PC-9 (cell line): ENCODE measurements around the gene CEP192. TPM values are rescaled to one million over a fixed set of nuclear protein-coding genes. Genes with fewer than 3 reads are reported as not detected.

Experiments used
- BruUV-seq: library from RNA; stranded (reverse); fragments of 400-500 nt; replicated peaks from 2 replicates; lab custom pipeline; 2021; lab: Mats Ljungman, UMichigan
- CTCF ChIA-PET: fragments of 300-600 bp; sonication (Branson Sonifier 250); formaldehyde crosslinking; loops from one replicate; lab custom pipeline; 2022; ENCODE audit warnings: antibody characterized with exemption; lab: Charles Lee
- POLR2A ChIA-PET: fragments of 300-600 bp; sonication (Branson Sonifier 250); formaldehyde crosslinking; loops from one replicate; lab custom pipeline; 2022; ENCODE audit warnings: antibody characterized with exemption; ENCODE audit not compliant: unreplicated experiment; lab: Charles Lee
- DNase-seq, 2 experiments: peaks; one replicate each; pipeline versions ENCODE4 v3.0.0 to v3.0.0-alpha.2; 2015 to 2022; ENCODE audit warnings: mixed read lengths in 1 of 2
- H2AFZ ChIP-seq: fragments of 200-600 bp; sonication (generic); 2 replicates; pipeline ENCODE4 v1.8.1; 2017; ENCODE audit warnings: antibody characterized with exemption
- H3F3A ChIP-seq: fragments of 200-600 bp; sonication (generic); 2 replicates; pipeline ENCODE4 v1.8.1; 2017; ENCODE audit warnings: antibody characterized with exemption, mild to moderate bottlenecking, low read depth; ENCODE audit not compliant: insufficient read depth
- H3K27ac ChIP-seq: fragments of 200-600 bp; sonication (generic); 2 replicates; pipeline ENCODE4 v1.6.1; 2016; ENCODE audit warnings: mixed run types
- H3K27me3 ChIP-seq: fragments of 200-600 bp; sonication (generic); 2 replicates; pipeline ENCODE4 v1.6.1; 2016; ENCODE audit warnings: low read depth, mixed run types; ENCODE audit not compliant: insufficient read depth
- H3K36me3 ChIP-seq: fragments of 200-600 bp; sonication (generic); 2 replicates; pipeline ENCODE4 v1.6.1; 2016; ENCODE audit warnings: low read depth, mixed run types
- H3K4me1 ChIP-seq: fragments of 200-600 bp; sonication (generic); replicated peaks from 2 replicates; pipeline ENCODE4 v1.6.1; 2016; ENCODE audit warnings: mixed run types; ENCODE audit not compliant: insufficient read depth
- H3K4me2 ChIP-seq: fragments of 200-600 bp; sonication (generic); 2 replicates; pipeline ENCODE4 v1.6.1; 2017; ENCODE audit warnings: mixed run types
- H3K4me3 ChIP-seq: fragments of 200-600 bp; sonication (generic); 2 replicates; pipeline ENCODE4 v1.6.1; 2016; ENCODE audit warnings: mixed run types
- H3K79me2 ChIP-seq: fragments of 200-600 bp; sonication (generic); 2 replicates; pipeline ENCODE4 v1.6.1; 2017; ENCODE audit warnings: low read depth, mixed run types
- H3K9me2 ChIP-seq: fragments of 200-600 bp; sonication (generic); 2 replicates; pipeline ENCODE4 v1.8.1; 2017; ENCODE audit warnings: mild to moderate bottlenecking; ENCODE audit not compliant: insufficient read depth
- H3K9me3 ChIP-seq: fragments of 200-600 bp; sonication (generic); 2 replicates; pipeline ENCODE4 v1.8.1; 2016; ENCODE audit warnings: low read depth; ENCODE audit not compliant: insufficient read depth
- H4K20me1 ChIP-seq: fragments of 200-600 bp; sonication (generic); 2 replicates; pipeline ENCODE4 v1.8.1; 2017; ENCODE audit not compliant: insufficient read depth
- CTCF ChIP-seq: fragments of 200-600 bp; sonication (generic); conservative IDR thresholded peaks from 2 replicates; pipeline ENCODE4 v1.6.1; 2017; ENCODE audit warnings: mixed run types, antibody characterized with exemption, mild to moderate bottlenecking, moderate library complexity
- EZH2 ChIP-seq: fragments of 200-600 bp; sonication (generic); IDR thresholded peaks from 2 replicates; pipeline ENCODE4 v1.8.0; 2017; ENCODE audit warnings: antibody characterized with exemption, low read depth
- intact Hi-C: fragments of 100-400 bp; cut with micrococcal nuclease; formaldehyde crosslinking; loops from one replicate; pipeline ENCODE4 v1.10.0; 2022; ENCODE audit not compliant: unreplicated experiment
- total RNA-seq: library from RNA; stranded (reverse); gene quantifications from 2 replicates; pipeline ENCODE4 v1.2.3, GENCODE V29; 2021

CEP192 gene
- total RNA-seq, 1 experiment from 2014 or later = 44.9 TPM

DNA sequence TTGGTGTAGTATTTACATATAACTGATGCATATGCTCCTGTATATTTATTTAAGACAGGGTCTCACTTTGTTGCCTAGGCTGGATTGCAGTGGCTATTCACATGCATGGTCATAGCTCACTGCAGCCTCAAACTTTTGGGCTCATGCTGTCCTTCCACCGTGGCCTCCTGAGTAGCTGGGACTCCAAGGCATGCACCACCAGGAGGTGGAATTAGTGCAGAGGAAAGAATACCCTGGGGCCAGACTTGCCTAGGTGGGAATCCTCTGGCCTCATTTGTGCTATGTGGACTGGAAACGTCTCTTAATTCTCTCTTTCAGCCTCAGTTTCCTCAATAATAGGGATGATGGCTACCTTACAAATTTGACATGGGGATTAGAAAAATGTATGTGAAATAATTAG is 2.3 kb downstream of the CEP192 start:
- Histone ChIP-seq H3K36me3 (0 out of 2 replicates have a peak, but pooled peaks cover 4% of the 10 kb centered on the region), H3K27ac (no peak overlapping the region), H3K4me1 (peaks cover 26% of the 10 kb centered on the region), H3K9me2 (no peaks in the 10 kb centered on the region), H3K4me2 (peak overlapping the region; percentile 88; the same call in 1 of the 2 replicates), H3K27me3 (no peaks in the 10 kb centered on the region), H4K20me1 (peaks cover 8% of the 10 kb centered on the region; the same call in 1 of the 2 replicates), H2AFZ (no peak overlapping the region), H3F3A (peaks cover 37% of the 10 kb centered on the region), H3K9me3 (no peaks in the 10 kb centered on the region), H3K4me3 (no peak overlapping the region), H3K79me2 (peaks cover 69% of the 10 kb centered on the region)
- BruUV-seq = no TSS peak
- DNase-seq = no peak
- POLR2A ChIA-PET = no interaction called here
- intact Hi-C loops = no loop called here
- no peak for TF ChIP-seq CTCF
- TF ChIP-seq EZH2 = no peak
- CTCF ChIA-PET = no interaction called here

DNA sequence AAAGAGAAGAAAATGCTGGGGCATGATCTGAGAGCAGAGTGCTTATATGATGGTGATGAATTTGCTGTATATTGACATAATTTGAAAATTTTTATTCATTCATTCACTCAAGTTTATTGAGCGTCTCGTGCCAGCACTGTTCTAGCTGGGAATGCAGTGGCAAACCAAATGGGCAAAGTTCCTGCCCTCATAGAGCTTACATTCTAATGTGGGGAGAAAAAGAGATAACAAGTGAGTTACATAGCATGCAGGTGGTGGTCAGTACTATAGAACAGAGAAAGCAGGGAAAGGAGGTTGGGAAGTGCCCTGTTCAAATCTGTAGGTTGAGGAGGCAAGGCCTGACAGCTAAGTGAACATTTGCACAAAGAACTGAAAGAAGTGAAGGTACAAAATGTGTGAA is 4.3 kb downstream of the CEP192 start:
- CTCF ChIA-PET = no interaction called here

DNA sequence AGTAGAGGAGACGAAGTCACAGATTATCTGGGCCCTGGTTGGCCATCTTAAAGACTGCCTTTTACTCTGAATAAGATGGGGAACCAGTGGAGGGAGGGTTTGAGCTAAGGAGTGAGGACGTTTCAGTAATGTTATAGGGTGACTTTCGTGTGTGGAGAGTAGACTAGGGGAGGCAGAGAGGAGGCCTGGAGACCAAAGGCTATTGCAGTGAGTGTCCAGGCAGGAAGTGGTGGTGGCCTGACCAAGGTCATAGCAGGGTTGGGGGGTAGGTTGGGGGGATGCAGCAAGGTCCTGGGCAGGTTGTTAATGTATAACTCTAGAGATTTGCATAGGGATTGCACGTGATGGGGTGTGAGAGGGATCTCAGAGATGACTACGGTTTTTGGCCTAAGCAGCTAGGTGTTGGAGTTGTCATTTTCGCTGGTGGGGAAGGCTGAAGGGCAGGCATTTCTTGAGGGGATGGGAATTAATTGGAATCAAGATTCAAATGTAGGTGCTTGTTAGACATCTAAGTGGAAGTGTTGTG is 4.9 kb downstream of the CEP192 start:
- CTCF ChIA-PET = no interaction called here
- Histone ChIP-seq H3K9me3 (no peaks in the 10 kb centered on the region), H3K27ac (no peak overlapping the region), H3K4me1 (peaks cover 13% of the 10 kb centered on the region), H2AFZ (no peak overlapping the region), H3K27me3 (no peaks in the 10 kb centered on the region), H3K79me2 (peaks cover 80% of the 10 kb centered on the region), H4K20me1 (peaks cover 13% of the 10 kb centered on the region; the same call in 1 of the 2 replicates), H3K9me2 (no peaks in the 10 kb centered on the region), H3F3A (peaks cover 16% of the 10 kb centered on the region), H3K36me3 (0 out of 2 replicates have a peak, but pooled peaks cover 4% of the 10 kb centered on the region), H3K4me3 (no peak overlapping the region), H3K4me2 (no peak overlapping the region)
- intact Hi-C loops = no loop called here
- POLR2A ChIA-PET = interaction anchor here (0.7 to 0.8 kb wide), 2 partner anchors 8 to 39 kb away, joined by 4 read pairs; no protein-coding TSS in a partner anchor
- BruUV-seq = no TSS peak
- no peak for TF ChIP-seq CTCF
- no peak for TF ChIP-seq EZH2
- no peak for DNase-seq

More for the DNA sequence above, 4.3 kb downstream of the CEP192 start:
- no peaks in the 10 kb centered on the region for H3K9me2 ChIP-seq
- H3K79me2 ChIP-seq = peaks cover 80% of the 10 kb centered on the region
- H3K4me3 ChIP-seq = no peak overlapping the region
- intact Hi-C loops = no loop called here
- no peaks in the 10 kb centered on the region for H3K27me3 ChIP-seq
- H3K36me3 ChIP-seq = 0 out of 2 replicates have a peak, but pooled peaks cover 4% of the 10 kb centered on the region
- H3F3A ChIP-seq = peaks cover 21% of the 10 kb centered on the region
- no peak for TF ChIP-seq EZH2
- no peak for TF ChIP-seq CTCF
- BruUV-seq = no TSS peak
- peaks cover 13% of the 10 kb centered on the region; the same call in 1 of the 2 replicates for H4K20me1 ChIP-seq
- no peaks in the 10 kb centered on the region for H3K9me3 ChIP-seq
- no peak overlapping the region for H3K4me2 ChIP-seq
- POLR2A ChIA-PET = interaction anchor here (0.7 kb wide), 1 partner anchor 39 kb away, joined by 4 read pairs; no protein-coding TSS in a partner anchor
- DNase-seq = no peak
- no peak overlapping the region for H2AFZ ChIP-seq
- H3K4me1 ChIP-seq = peaks cover 13% of the 10 kb centered on the region
- H3K27ac ChIP-seq = no peak overlapping the region
